ENCODE results near the gene ANXA8L1.
"Not testable (repeated sequence)": the region's sequence is repeated elsewhere in the genome, so short reads cannot be mapped to it uniquely, and the experiment has no call there.

Gene ANXA8L1, protein sequence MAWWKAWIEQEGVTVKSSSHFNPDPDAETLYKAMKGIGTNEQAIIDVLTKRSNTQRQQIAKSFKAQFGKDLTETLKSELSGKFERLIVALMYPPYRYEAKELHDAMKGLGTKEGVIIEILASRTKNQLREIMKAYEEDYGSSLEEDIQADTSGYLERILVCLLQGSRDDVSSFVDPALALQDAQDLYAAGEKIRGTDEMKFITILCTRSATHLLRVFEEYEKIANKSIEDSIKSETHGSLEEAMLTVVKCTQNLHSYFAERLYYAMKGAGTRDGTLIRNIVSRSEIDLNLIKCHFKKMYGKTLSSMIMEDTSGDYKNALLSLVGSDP

DNA sequence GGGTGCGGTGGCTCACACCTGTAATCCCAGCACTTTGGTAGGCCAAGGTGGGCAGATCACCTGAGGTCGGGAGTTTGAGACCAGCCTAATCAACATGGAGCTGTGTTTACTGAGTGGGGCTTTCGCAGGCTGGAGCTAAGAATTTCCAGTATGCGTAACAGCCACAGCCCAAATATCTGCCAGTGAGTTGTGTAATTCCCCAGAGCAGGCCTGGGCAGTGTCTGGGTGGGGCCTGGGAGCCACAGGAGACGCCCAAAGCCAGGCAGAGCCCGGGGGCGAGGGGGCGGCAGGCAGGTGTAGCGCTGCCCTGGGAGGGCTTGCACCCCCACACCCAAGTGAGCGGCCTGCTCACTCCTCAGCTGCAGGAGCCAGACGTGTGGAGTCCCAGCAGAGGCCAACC is at the start of gene ANXA8L1:
ANXA8L1 (plus strand) TSS at position 371 of the 400 bp plus-strand sequence. CDS start 76 bp downstream, outside the sequence.
- DNase-seq (ENCODE audit: low read depth), result not testable (repeated sequence)

DNA sequence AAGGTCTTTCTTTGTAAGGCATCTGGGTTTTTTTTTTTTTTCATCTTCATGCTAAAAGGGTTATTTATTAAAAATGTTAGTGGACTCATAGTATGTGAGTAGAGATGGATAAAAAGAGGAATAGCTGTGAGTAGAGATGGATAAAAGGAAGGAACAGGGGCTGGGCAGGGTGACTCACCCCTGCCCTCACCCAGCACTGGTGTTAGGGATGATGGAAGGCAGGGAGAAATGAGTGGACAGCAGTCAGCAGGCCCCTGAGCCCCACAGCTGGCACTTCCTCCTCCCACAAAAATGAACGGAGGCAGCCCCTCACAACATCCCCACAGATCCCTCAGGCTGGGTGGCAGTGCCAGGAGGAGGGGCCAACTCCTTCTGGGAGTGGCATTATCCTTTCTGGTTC is 49.5 kb upstream of the ANXA8L1 start:
- peak; percentile 32 for DNase-seq (ENCODE audit: low read depth)

DNA sequence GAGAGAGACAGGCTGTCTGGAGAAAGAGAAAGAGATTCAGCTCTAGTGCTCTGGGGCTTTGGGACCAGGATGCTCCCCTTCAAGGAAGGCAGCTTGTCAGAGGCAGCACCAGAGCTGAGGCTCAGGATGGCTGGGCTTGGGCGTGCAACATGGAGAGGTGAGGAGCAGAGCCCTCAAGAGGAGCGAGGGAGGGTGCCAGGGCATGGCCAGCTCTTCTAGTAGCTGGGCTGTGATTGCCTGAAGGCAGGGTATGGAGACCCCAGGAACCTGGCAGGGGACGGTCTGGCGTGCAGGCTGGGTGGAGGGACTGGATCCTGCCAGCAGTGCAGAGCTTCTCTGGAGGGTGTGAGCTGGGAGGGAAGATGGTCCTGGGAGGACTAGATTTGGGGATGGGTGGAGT is 48.6 kb upstream of the ANXA8L1 start:
- no peak for DNase-seq (ENCODE audit: low read depth)

DNA sequence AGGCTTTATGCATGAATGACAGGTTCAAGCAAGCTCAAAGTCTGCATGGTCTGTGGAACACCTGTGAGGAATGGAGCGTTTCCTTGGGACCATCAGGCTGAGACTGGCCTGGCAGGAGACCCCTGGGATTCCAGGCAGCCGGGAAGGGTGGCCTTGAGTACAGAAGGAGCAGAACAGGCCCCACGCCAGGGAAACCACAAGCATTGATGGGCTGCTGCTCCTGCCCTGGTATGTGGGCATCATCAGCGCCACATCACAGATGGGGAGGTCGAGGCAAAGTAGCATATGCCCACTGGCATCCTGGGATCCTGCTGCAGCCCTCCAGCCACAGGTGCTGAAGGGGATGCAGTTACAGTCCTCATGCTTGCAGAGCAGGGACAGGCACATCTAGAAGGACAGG is 47.9 kb upstream of the ANXA8L1 start:
- DNase-seq (ENCODE audit: low read depth), result no peak

DNA sequence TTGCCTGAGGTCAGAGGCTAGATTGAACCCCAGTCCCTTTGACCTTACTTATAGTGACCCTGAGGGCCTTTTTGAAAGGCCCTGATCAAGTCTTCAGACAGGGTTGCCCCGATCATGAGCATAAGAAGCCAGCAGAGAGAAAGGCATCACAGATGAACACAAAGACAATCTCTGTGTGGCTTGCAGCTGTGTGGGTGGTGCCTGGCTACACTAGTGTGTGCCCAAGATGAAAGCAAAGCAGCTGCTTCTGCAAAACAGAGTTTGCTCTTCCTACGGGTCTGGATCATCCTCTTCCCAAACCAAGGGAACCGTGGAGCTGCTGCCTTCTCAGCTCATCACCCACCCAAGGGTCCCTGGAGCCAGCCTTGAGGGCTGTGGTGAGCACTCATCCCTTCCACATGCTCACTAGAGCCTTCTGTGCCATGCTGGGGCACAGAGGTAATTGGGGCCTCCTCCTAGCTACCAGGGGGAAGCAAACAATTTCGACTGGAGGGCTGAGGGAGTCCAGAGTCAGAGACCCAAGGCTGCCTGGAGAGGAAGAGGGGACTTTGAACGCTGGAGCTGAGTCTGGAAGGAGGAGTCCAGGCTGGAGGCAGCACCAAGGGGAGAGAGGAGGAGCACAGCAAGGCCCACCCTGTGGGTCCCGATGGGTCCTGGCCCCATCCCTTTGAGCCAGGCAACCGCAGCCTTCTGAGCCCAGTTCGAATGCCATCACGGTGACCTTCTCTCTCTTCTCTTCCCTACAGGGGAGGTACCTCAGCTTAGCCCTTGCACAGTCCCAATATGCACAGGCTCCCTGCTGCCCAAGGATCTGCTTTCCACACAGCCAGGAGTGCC is 46.5 kb upstream of the ANXA8L1 start:
- DNase-seq (ENCODE audit: low read depth), result no peak

DNA sequence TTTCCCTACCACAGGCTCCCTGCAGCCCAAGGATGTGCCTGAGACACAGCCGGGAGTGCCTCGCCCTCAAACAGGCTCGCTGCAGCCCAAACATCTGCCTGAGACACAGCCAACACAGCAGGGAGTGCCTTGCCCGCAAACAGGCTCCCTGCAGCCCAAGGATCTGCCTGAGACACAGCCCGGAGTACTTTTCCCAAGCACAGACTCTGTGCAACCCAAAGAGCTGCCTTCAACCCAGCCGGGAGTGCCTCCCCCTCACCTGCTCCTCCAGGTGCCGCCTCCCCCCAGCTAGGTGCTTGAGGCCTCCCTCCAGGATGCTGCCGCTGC is 45.9 kb upstream of the ANXA8L1 start:
- DNase-seq (ENCODE audit: low read depth), result no peak

DNA sequence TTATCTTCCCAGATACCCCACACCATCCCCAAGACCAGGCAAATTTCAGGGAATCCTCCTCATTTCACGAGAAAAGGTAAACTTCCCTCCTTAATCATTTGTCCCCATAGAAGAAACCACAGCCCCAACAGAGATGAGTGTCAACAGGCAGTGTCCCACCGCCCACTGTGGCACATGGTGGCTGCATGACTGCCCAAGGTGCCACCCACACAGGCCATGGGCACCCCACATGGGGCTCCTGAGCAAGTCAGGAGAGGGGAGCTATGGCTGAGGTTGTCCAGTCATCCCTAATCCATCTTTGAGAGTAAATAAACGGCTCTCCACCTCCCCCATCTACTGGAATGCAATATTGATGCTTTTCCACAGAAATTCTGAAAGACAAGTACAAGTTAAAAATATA is 44.7 kb upstream of the ANXA8L1 start:
- no peak for DNase-seq (ENCODE audit: low read depth)

DNA sequence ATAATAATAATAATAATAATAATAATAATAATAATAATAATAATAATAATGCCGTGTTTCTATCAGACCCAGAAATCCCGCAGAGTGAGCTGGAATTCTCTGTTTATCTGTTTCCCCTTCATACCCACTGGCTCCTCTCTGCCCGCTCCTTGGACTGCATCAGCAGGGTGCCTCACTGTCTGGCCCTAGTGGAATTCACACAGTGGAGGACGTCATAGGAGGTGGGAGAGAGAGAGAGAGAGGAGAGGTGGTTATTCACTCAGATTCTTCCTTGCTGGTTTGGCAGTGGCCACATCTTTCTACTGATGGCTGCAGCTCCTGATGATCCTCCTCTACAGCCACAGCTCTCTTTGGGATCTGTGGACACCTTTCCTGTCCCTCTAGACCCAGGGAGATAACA is 10.1 kb upstream of the ANXA8L1 start:
- DNase-seq (ENCODE audit: low read depth), result peak; percentile 46

DNA sequence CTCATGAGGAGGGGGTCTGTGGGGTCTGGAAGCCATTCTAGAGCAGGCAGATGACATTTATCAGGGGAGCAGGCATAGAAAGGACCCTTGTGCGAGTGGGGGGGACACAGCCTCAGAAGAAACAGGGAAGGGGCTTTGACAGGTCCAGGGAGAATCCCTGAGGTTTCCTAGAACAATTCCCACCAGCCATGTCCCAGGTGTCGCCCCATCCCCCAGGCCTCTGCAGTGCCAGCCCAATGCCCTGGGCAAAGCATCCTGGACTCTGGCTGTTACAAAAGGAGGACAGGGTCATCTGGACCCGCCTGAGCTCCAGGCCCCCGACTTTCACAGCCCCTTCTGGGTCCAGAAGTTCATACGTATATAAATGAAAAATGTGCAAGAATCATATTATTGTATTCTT is 8.4 kb upstream of the ANXA8L1 start:
- not testable (repeated sequence) for DNase-seq (ENCODE audit: low read depth)

DNA sequence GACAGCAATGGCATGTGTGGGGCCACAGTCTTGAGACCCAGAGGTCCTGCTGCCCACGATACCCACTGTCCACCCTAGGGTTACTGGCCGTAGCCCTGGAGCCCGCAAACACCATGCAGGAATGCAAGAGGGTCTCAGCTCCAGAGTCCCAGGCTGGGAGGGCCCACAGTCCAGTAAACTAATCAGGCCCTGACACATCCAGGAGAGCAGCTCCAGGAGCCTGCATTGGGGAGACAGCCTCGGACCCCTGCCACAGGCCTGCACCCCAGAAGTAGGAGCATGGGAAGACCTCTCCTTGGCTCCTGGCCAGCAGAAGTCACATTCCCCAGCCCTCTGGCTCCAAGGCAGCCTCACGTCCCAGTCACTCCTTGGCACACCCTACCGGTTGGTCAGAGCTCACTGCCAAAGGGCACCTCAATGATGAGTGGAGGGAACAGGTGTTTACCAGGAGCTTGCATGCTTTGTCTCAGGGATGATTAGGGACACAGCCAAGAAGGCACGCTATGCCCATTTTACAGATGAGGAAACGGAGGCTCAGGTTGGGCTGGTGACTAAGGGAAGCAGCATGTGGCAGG is 7.8 kb upstream of the ANXA8L1 start:
- not testable (repeated sequence) for DNase-seq (ENCODE audit: low read depth)

DNA sequence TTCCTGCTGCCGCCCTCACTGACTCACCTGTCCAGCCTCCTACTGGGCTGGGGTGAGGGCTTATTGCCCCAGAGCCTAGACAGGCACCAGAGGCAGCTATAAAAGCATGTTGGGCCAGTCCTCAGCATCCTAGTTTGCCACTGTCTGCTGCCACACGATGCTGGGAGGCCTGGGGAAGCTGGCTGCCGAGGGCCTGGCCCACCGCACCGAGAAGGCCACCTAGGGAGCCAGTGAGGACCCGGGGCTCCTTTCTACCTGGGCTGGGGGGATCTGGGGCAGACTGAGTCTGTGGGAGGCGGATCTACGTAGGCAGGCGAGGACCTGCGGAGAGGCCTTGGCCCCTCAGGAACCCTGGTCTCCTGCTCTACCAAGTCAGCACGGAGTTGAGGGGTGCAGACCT is 6.6 kb upstream of the ANXA8L1 start:
- not testable (repeated sequence) for DNase-seq (ENCODE audit: low read depth)

DNA sequence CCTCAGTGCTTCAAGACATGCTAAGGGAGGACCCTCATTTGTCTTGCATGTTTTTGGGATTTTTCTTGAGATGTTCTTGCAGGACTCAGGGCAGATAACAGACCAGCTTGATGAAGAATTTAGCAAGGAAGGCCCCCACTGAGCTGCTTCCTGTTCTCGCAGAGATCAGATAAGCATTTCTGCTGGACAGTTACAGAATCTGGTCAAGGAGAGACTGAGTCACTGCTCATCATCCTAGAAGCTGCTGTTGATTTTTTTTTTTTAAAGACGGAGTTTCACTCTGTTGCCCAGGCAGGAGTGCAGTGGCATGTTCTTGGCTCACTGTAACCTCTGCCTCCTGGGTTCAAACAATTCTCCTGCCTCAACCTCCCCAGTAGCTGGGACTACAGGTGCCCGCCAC is 1.2 kb upstream of the ANXA8L1 start:
- not testable (repeated sequence) for DNase-seq (ENCODE audit: low read depth)

DNA sequence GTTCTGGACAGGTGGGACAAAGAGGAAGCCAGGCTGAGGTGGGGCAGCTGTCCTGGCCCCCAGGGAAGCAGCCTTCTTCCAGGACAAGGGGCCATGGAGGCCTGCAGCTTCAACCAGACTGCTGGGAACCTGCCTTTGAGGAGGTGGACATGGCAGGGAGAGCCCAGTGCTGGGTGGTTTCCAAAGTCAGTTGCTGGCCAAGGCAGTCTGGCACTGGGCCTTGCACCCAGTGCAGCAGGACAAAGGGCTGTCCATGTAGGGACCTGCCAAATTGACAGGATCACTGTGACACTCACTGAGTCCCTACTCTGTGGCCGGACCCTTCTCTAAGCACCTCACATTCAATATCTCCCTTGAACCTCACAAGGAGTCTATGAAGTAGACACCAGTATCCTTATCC is 1.4 kb downstream of the ANXA8L1 start:
- not testable (repeated sequence) for DNase-seq (ENCODE audit: low read depth)

DNA sequence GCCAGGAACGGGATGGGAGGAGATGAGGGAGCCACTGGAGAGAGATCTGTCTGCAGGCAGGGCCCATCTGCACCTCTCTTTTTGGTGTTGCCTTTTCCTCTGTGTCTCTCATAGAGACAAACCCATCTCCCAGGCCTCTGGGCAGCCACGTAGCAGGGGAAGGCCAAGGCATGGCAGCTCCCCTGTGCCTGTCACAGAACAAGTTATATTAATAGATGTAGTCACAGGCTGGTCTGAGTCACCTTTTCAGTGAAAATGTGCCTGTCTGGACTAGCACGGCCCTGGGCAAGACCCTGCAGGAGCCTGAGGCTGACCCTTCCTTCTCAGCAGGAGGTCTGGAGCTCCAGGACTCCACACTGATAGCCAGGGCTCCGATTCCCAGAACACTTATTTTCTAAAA is 2.1 kb downstream of the ANXA8L1 start:
- DNase-seq (ENCODE audit: low read depth), result not testable (repeated sequence)

DNA sequence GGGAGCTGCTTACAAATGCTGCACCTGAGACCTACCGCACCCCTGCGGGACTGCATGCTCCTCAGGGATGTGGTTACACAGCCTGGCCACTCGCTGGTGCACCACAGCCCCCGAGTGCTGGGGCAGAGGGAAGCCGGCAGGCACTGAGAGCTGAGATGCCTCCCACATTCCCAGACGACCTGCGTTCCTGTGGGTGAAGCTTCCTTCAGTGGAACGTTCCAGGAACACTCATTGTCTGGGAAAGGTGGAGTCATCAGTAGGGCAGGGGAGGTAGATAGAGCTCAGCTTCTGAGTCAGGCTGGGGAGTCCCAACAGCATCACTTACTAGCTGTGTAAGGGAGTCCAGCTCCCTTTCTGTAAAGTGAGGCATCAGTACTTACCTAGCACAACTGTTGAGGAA is 2.5 kb downstream of the ANXA8L1 start:
- DNase-seq (ENCODE audit: low read depth), result not testable (repeated sequence)

DNA sequence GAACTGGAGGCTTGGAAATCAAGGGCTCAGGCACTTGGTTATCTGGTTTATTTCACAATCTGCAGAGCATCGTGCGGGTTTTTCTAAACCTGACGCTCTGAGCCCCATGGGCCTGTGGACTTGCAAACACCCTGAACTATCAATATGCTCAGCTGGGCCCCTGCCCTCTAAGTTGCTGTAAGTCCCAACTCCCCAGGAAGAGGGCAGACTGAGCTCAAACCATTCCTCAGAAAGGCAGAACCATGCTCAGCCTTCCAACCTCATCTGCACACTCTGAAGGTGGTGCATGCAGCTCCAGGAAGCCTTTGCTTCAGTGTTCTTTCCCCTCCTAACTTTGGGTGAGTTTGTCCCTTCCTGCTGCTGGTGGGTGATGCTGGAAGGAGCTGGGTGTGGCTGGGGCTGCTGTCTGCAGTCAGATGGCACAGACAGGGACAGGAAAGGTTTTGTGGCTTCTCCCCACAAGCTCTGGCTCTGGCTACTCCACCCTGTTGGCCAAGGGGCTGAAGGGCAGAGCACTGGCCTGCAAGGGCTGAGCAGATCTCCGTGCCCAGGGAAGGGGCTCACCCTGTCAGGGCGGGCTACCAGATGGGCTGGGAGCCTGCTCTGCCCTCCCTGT is 3.8 kb downstream of the ANXA8L1 start:
- not testable (repeated sequence) for DNase-seq (ENCODE audit: low read depth)

DNA sequence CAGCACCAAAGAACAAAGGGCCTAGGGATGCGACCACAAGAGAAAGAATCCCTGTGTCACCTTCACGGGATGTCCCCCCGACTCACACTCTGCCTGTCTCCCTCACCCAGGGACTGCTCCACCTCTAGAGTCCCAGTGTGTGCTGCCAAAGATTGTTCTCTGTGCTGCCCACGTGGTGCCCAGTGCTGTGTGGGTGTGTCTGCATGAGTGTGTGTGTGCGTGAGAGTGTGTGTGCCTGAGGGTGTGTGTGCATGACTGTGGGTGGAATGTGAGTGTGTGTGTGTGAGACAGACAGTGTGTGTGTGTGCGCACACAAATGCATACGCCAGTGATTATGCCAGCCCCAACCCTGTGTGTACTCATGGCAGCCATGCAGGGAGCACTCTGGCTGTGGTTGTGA is 10.3 kb downstream of the ANXA8L1 start:
- DNase-seq (ENCODE audit: low read depth), result not testable (repeated sequence)

DNA sequence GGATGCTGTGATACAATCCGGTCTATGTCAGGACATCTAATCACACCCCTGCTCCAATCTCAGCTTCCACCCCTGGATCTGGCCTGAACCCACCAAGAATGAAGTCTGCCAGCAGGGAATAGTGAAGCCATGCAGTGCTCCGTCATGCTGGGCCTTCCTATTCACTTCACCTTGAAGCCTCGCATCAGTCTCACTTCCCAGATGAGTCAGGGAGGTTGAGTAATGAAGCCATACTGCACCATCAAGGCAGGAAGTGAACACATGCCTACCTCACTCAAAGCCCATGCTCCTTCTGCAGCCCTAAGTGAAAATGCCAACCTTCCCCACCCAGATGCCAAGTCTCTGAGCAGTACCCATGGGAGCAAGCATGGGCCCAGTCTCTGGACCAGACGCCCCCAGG is 11.1 kb downstream of the ANXA8L1 start:
- DNase-seq (ENCODE audit: low read depth), result not testable (repeated sequence)

DNA sequence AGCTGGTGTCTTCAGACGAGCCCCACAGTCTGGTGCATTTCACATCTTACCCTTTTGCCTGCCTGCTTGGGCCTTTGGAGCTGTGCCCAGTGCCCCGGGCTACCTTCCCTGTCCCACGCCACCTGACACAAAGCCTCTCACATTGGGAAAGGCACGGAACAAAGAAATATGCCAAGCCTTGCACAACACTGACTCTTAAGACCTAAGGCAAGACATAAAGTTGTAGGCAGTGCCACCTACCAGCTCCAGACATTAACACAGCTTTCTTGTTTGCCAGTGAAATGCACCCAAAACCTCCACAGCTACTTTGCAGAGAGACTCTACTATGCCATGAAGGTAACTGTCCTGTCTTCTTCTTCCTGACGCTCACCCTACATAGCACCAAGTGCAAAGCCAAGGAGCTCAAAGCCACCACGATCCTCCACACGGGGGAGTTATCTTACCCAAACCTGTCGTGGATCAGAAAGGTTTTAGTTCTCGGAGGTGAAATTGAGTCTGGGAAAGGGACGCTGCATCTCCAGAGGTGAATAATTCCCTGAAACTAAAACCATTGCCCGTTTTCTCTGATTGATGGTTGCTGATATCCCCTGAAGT is 11.8 kb downstream of the ANXA8L1 start:
- not testable (repeated sequence) for DNase-seq (ENCODE audit: low read depth)

DNA sequence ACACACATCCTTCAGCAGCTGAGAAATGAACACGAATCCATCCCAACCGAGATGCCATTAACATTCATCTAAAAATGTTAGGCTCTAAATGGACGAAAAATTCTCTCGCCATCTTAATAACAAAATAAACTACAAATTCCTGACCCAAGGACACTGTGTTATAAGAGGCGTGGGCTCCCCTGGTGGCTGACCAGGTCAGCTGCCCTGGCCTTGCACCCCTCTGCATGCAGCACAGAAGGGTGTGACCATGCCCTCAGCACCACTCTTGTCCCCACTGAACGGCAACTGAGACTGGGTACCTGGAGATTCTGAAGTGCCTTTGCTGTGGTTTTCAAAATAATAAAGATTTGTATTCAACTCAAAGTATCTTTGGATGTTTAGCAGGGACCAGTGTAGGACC is 15.8 kb downstream of the ANXA8L1 start:
- not testable (repeated sequence) for DNase-seq (ENCODE audit: low read depth)

DNA sequence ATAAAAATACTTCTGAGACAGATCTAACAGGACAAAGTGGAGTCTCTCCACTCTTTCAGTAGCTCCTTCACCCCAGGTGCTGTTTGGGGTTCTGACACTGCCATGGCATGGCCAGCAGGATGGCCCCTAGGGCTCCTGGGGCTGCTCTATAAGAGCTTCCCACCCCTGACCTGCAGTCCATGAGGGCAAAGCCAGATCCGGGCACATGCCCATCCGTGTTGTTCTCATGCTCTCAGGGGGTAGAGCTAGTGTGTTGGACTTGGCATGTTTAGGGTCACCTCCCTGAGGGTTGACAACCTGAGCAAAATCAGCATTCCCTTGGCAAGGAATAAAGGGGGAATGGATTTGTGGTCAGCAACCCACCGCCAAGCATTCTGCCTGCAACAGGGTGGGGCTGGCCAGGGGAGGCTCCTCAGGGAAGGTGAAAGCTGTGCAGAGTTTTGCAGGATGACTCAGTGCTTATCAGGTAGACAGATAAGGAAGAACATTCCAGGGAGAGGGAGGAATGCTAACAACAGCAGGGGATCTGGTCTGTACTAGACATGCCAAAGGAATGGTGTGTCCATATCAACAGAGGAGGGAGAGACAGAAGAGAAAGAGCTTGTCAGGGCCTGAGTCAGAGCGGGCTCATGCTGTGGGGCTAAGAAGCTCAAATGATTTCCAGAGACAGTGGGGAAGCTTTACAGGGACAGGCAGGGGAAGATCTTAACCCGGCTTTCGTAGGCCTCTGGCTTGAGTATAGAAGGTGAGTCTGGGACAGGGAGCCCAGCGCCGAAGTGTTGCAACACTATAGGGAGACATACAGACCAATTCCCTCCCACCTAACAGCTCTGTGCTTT is 21.1 kb downstream of the ANXA8L1 start:
- DNase-seq (ENCODE audit: low read depth), result peak; percentile 83

All from EH (cell line).